ENCODE measurements around the gene CNTN4.

The CNTN4 gene

DNA sequence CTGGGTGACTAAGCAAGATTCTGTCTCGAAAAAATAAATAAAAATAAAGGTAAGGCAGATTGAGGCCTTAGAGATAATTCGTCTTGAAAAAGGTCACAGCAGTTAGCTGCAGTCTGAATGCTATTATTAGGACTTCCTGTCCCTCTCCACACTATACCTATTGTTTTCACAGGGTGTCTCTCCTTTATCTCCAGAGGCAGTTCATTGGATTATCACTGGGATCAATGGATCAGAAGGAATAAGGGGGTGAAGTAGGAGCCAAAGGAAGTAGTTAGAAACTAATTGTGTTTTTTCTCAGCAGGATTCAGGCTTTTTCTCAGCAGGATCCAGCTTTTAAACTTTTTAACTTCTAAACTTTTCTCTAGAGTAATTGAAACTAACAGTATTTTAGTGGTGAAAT, 684.6 kb downstream of the CNTN4 start:
- H3K27ac ChIP-seq, result no peak overlapping the region
- TF ChIP-seq, protein P1, sequence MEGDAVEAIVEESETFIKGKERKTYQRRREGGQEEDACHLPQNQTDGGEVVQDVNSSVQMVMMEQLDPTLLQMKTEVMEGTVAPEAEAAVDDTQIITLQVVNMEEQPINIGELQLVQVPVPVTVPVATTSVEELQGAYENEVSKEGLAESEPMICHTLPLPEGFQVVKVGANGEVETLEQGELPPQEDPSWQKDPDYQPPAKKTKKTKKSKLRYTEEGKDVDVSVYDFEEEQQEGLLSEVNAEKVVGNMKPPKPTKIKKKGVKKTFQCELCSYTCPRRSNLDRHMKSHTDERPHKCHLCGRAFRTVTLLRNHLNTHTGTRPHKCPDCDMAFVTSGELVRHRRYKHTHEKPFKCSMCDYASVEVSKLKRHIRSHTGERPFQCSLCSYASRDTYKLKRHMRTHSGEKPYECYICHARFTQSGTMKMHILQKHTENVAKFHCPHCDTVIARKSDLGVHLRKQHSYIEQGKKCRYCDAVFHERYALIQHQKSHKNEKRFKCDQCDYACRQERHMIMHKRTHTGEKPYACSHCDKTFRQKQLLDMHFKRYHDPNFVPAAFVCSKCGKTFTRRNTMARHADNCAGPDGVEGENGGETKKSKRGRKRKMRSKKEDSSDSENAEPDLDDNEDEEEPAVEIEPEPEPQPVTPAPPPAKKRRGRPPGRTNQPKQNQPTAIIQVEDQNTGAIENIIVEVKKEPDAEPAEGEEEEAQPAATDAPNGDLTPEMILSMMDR (IDR thresholded peaks at IDR 0.05; ENCODE audit: low read depth, low read length, missing control alignments), result no peak

DNA sequence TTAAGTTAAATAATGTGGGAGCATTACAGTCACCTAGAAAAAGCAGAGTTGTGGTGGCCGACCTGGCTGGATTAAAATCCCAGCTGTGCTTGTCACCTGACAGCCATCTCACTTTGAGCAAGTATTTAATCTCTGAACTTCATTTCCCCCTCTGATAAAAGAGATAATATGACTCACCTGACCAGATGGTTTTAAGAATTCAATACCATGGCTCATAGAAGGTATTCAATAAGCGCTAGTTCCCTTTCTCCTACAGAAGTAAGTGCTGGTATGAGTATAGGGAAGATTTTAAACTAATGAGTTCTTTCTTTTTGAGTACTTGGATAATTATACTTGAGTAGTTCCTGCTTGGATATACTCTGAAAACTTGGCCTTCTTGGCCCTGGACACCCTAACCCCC, 686.0 kb downstream of the CNTN4 start:
- TF ChIP-seq, protein P1 (IDR thresholded peaks at IDR 0.05; ENCODE audit: low read depth, low read length, missing control alignments), result no peak
- Histone ChIP-seq H3K36me3 (replicated peaks) (no peaks in the 10 kb centered on the region), H3K4me3 (ENCODE audit: low read depth, low read length) (no peak overlapping the region), H3K27ac (no peak overlapping the region), H3K27me3 (replicated peaks) (no peaks in the 10 kb centered on the region)
- DNase-seq, result no peak
- in situ Hi-C loops (cut with HindIII; ENCODE audit: low pct_ligation_motif_present, low sequenced_read_pairs), result no loop called here

More for the DNA sequence above, 684.6 kb downstream of the CNTN4 start:
- in situ Hi-C loops (cut with HindIII; ENCODE audit: low pct_ligation_motif_present, low sequenced_read_pairs), result no loop called here
- H3K4me3 ChIP-seq (ENCODE audit: low read depth, low read length), result no peak overlapping the region
- no peaks in the 10 kb centered on the region for H3K27me3 ChIP-seq (replicated peaks)
- no peak for DNase-seq
- H3K36me3 ChIP-seq (replicated peaks), result no peaks in the 10 kb centered on the region

DNA sequence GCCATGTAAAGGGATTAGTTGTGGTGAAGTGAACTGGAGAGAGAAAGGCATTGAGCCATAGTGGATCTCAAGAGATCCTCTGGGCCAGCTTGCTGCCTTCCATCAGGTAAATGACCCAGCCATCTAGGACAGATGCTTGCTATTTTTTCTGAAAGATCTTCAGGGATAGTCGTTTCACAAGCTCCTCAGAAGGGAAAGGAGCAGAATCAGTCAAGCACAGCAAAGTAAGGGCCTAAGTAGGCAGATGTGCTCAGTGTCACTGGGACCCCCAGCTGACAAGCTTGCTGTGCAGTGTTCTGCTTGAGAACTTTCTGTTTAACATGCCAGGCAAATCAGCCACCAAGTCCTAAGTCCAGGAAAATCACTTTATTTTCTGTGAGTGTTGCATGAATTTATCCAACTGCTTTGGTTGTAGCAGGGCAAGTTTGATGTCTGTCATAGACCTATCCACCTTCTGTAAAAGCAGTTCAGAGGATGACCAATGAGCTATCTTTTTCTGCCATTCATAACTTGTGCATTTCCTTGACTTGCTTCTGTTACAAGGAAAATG, 691.7 kb downstream of the CNTN4 start:
- in situ Hi-C loops (cut with HindIII; ENCODE audit: low pct_ligation_motif_present, low sequenced_read_pairs), result no loop called here
- no peaks in the 10 kb centered on the region for H3K36me3 ChIP-seq (replicated peaks)
- H3K27me3 ChIP-seq (replicated peaks), result no peaks in the 10 kb centered on the region
- H3K4me3 ChIP-seq (ENCODE audit: low read depth, low read length), result no peak overlapping the region
- TF ChIP-seq, protein P1 (IDR thresholded peaks at IDR 0.05; ENCODE audit: low read depth, low read length, missing control alignments), result no peak
- no peak for DNase-seq
- H3K27ac ChIP-seq, result no peak overlapping the region

DNA sequence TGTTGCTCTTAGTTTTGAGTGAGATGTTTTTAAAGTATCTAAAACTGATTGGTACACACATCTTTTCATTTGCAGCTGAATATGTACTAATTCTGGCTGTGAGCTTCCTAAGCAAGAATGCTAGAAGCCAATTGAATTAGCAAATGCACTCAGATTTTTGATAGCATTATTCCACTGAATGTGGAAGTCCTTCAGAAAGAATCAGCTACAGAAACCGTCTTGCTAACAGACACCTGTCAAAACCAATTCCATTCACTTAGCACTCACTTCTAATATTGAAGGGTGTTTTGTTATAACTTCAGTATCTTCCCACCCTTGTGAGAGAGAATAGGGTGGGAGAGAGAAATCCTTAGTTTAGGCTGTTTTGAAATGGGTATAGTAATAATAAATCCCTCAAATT, 693.8 kb downstream of the CNTN4 start:
- Histone ChIP-seq H3K36me3 (replicated peaks) (no peaks in the 10 kb centered on the region), H3K27me3 (replicated peaks) (no peaks in the 10 kb centered on the region), H3K27ac (no peak overlapping the region), H3K4me3 (ENCODE audit: low read depth, low read length) (no peak overlapping the region)
- in situ Hi-C loops (cut with HindIII; ENCODE audit: low pct_ligation_motif_present, low sequenced_read_pairs), result no loop called here
- no peak for DNase-seq
- TF ChIP-seq, protein P1 (IDR thresholded peaks at IDR 0.05; ENCODE audit: low read depth, low read length, missing control alignments), result no peak

DNA sequence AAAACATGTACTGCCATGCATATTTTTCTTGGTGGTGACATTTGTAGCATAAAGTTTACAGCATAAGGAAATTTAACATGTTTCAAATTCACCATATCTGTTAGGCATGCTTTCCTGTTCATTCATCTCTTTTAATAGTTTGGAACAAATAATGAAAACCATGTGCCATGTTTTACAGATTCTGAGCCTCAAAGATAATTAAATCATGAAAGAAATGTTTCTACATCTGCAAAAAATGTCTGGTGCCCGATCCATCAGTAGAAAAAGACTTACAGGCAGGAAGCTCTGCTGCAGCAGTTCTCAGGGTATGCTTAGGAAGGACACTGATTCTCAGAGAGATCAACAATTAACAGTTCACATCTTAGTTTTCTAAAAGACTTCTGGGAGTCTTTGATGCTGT, 695.3 kb downstream of the CNTN4 start:
- TF ChIP-seq, protein P1 (IDR thresholded peaks at IDR 0.05; ENCODE audit: low read depth, low read length, missing control alignments), result no peak
- in situ Hi-C loops (cut with HindIII; ENCODE audit: low pct_ligation_motif_present, low sequenced_read_pairs), result no loop called here
- no peak for DNase-seq
- no peaks in the 10 kb centered on the region for H3K27me3 ChIP-seq (replicated peaks)
- H3K4me3 ChIP-seq (ENCODE audit: low read depth, low read length), result no peak overlapping the region
- no peak overlapping the region for H3K27ac ChIP-seq
- H3K36me3 ChIP-seq (replicated peaks), result no peaks in the 10 kb centered on the region

DNA sequence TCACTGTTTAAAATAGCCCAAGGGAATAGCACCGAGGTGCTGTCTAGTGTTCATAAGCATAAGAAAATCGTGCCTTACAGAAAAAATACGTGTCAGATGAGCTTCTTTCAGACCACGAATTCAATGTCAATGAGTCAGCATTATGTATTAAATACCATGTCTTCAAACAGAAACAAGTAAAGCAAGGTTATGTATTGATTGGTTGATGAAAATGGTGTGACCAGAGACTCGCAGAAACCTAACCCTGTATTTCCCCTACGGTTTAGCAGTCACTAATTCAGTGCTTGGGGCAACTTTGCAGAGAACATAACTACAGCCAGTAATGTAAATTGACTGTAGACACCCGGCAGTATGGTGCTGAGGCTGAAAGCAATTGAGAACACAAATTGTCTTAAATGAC, 703.8 kb downstream of the CNTN4 start:
- in situ Hi-C loops (cut with HindIII; ENCODE audit: low pct_ligation_motif_present, low sequenced_read_pairs), result no loop called here
- TF ChIP-seq, protein P1 (IDR thresholded peaks at IDR 0.05; ENCODE audit: low read depth, low read length, missing control alignments), result no peak
- H3K27ac ChIP-seq, result no peak overlapping the region
- H3K27me3 ChIP-seq (replicated peaks), result no peaks in the 10 kb centered on the region
- no peak overlapping the region for H3K4me3 ChIP-seq (ENCODE audit: low read depth, low read length)
- no peak for DNase-seq
- no peaks in the 10 kb centered on the region for H3K36me3 ChIP-seq (replicated peaks)

Data from brain microvascular endothelial cell (primary cell).